Ureter (tissue), 1 donor: ENCODE data around the gene PRPF6. TPM values are rescaled to one million over a fixed set of nuclear protein-coding genes. Genes with fewer than 3 reads are reported as not detected.

Experiments used
- DNase-seq: peaks from one replicate; pipeline ENCODE4 v3.0.0-alpha.2; 2020; ENCODE audit warnings: low spot score
- total RNA-seq: library from RNA; stranded (reverse); gene quantifications from one replicate; pipeline ENCODE4 v1.2.4, GENCODE V29; 2023
- donor health status: DM: yes; HTN: yes; CAD: no.

PRPF6 gene
- total RNA-seq, 1 donor from 2014 or later: 75.0 TPM

GRCh38 chr20:64063389-64064144 is 82.6 kb downstream of the PRPF6 start:
- no peak for DNase-seq

DNA sequence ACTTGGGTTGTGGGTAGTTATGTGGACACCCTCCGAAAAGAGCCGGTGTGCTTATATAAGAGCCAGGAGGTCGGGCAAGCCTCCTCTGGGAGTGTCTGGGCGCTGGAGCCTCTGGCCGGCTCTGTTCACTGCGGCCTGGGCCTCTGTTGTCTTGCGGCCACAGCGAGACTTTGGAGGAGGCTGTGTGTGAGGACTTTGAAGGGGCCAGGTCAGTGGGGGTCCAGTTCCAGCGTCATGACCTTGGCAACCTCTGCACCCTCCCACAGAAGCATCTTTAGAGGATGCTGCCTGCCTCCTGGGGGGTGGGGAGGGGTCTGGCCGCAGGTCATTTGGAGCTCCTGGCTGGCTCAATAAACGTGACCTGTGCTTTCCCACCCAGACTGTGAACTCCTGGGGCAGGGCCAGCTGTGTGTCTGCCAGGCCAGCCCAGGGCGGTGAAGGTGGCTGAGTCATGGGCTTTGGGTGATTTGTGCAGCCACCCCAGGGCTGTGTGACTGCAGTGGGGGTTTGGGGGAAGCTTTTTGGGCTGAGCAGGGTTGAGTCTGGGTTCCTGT is 83.3 kb downstream of the PRPF6 start:
- no peak for DNase-seq

GRCh38 chr20:64065062-64065973 is 84.4 kb downstream of the PRPF6 start:
- DNase-seq: no peak

GRCh38 chr20:64065974-64066343 is 85.0 kb downstream of the PRPF6 start:
- DNase-seq: no peak

GRCh38 chr20:64067005-64067632 is 86.2 kb downstream of the PRPF6 start:
- no peak for DNase-seq

DNA sequence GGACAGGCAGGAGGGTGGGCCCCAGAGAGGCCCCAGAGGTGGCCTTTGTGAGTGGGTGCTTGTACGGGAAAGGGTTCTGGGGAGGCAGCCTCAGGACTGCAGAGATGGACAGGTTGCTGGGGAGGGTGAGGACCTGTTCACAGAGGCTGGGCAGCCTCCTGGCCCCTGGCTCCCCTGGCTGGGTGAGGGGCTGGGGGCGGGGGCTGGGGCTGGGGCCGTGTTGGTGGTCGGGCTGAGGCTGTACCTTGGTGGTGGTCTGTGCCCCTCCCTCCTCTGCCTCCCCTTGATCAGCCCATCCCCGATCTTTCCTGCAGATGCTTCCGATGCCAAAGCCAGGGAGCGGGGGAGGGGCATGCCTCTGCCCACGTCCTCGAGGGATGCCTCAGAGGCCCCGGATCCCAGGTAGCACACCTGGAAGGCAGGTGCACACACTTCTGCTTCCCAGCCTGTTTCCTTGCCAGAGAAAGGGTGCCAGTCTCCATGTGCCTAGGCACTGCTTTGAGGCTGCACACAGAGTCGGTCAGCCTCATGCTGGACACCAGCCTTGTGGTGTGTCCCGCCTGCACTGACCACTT is 86.9 kb downstream of the PRPF6 start:
- no peak for DNase-seq

- no peak for DNase-seq
These were observed 87.7 kb downstream of the PRPF6 start for GRCh38 chr20:64068386-64069208.

DNA sequence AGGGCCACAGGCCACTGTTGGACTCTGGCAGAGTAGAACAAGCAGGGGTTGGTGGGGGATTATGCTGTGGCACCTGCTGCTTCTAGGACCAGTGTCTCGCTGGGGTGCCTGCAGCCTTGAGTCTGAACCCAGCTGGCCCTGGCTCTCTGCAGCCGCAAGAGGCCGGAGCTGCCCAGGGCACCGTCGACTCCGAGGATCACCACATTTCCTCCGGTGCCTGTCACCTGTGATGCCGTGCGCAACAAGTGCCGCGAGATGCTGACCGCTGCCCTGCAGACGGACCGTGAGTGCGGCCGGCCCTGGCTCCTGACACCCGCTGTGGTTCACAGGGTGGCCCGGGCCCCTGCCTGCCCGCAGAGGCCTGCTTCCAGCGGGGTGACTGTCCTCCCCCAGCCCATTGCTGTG is 88.3 kb downstream of the PRPF6 start:
- no peak for DNase-seq

- DNase-seq: no peak
These were observed 88.8 kb downstream of the PRPF6 start for GRCh38 chr20:64069614-64070243.

DNA sequence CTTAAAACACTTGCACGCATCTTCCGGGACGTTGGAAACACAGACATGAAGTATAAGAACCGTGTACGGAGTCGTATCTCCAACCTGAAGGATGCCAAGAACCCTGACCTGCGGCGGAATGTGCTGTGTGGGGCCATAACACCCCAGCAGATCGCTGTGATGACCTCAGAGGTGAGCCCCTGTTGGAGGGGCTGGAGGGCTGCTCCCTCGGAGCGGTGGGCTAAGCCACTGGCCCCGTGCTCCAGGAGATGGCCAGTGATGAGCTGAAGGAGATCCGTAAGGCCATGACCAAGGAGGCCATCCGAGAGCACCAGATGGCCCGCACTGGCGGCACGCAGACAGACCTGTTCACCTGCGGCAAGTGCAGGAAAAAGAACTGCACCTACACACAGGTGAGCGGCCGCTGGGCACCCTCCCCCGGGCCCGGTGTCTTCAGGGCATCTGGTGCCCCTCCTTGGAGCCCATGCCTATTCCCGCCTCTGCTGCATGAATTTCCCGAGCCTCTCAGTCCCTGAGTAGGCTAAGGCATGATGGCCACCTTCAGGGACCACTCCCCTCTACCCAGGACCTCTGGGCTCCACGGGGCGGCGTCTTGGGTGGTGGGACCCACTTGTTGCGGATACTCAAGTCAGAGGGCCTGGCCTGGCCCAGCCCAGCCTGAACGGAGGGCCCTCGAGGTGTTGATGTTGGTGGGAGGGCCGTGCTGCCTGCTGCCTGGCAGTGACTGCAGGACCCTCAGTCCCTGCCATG is 89.5 kb downstream of the PRPF6 start:
- DNase-seq: no peak

DNA sequence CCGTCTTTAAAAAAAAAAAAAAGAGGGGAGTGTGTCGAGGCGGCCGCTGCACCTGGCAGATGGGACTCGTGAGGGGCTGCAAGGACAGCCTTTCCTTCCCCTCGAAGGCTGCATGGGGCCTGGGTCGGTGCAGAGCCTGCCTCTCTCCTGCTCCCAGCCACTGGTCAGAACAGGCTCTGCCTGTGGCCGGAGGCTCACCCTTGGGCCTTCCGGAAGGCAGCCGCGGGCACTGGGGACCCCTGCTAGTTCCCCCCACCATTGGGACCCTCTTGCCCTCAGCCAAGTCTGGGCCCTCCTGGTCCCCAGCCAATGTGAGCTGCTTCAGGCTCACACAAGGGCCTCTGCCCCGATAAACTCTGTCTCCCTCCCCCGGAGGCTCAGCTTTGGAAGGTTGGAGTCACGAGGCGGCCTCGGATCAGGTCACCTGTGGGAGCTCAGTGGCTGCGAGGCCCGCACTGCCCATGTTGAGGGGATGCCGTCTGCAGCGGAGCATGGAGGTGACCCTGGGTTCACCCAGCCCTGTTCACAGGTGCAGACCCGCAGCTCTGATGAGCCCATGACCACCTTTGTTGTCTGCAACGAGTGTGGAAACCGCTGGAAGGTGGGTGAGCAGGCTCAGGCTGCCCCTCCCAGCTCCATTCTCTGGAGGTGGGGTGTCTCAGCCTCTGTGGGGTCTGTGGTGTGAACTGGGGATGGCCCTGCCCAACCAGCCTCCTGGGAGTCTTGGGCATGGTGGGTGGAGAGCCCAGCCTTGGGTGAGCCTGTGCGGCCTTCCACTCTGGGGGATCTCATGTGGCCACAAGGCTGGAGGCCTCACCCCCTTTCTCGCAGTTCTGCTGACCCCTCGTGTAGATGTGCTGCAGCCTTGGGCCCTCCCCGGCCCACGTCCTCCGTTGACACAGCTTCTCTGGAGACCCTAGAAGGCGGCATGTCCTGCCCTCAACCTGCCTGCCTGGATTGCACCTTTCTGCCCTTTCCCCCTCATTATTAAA is 90.7 kb downstream of the PRPF6 start:
- DNase-seq: no peak

GRCh38 chr20:64072498-64073063 is 91.6 kb downstream of the PRPF6 start:
- DNase-seq: no peak

- no peak for DNase-seq
These were observed 92.7 kb downstream of the PRPF6 start for GRCh38 chr20:64073476-64074183.

- no peak for DNase-seq
These were observed 93.4 kb downstream of the PRPF6 start for GRCh38 chr20:64074184-64074789.

DNA sequence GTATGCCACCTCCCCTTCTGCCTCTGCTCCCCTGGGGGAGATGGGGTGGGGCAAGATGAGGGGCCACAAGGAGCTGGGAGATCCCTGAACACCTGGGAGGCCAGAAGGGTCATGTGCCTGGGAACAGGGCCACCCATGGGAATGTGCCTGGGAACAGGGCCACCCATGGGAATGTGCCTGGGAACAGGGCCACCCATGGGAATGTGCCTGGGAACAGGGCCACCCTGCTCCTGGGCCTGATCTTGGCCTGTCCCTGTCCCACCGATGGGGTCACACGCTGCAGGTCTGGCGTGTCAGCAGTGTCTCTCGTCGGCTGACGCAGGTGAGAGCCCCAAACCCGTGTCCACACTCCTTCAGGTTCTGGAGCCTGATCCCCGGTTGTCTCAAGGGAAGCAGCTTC is 94.0 kb downstream of the PRPF6 start:
- no peak for DNase-seq

- no peak for DNase-seq
These were observed 94.6 kb downstream of the PRPF6 start for GRCh38 chr20:64075556-64075955.
